Smooth muscle cell of the brain vasculature (primary cell): Measurements from ENCODE around the gene ARL6.
"Not testable (repeated sequence)": the region's sequence is repeated elsewhere in the genome, so short reads cannot be mapped to it uniquely, and the experiment has no call there.

ENCODE experiments used
- DNase-seq: peaks from one replicate; pipeline ENCODE4 v3.0.0-alpha.2; 2012; ENCODE audit warnings: low read depth, low spot score

Gene ARL6

GRCh38 chr3:97821287-97821773, 56.8 kb downstream of the ARL6 start:
- DNase-seq = no peak

GRCh38 chr3:97821774-97822358, 57.3 kb downstream of the ARL6 start, which contains the start of gene CRYBG3:
CRYBG3 (plus strand) TSS chr3:97822011; CDS start chr3:97822207, 196 bp downstream.
- DNase-seq = peak; percentile 44

GRCh38 chr3:97822359-97822775, 57.8 kb downstream of the ARL6 start:
- DNase-seq = no peak

GRCh38 chr3:97823046-97824004, 58.8 kb downstream of the ARL6 start:
- DNase-seq = no peak

- no peak for DNase-seq
Observed at GRCh38 chr3:97825101-97825500, 60.5 kb downstream of the ARL6 start.

- DNase-seq = no peak
Observed at GRCh38 chr3:97827741-97828471, 63.3 kb downstream of the ARL6 start.

GRCh38 chr3:97829198-97829597, 64.6 kb downstream of the ARL6 start:
- no peak for DNase-seq

- no peak for DNase-seq
Observed at GRCh38 chr3:97830638-97831037, 66.1 kb downstream of the ARL6 start.

GRCh38 chr3:97831140-97831539, 66.6 kb downstream of the ARL6 start:
- DNase-seq = no peak

- not testable (repeated sequence) for DNase-seq
Observed at GRCh38 chr3:97833184-97833583, 68.6 kb downstream of the ARL6 start.

GRCh38 chr3:97835761-97836160, 71.2 kb downstream of the ARL6 start:
- DNase-seq = no peak

- DNase-seq = no peak
Observed at GRCh38 chr3:97838393-97838792, 73.8 kb downstream of the ARL6 start.

- DNase-seq = no peak
Observed at GRCh38 chr3:97839944-97840343, 75.4 kb downstream of the ARL6 start.

- no peak for DNase-seq
Observed at GRCh38 chr3:97841304-97841703, 76.7 kb downstream of the ARL6 start.

- DNase-seq = no peak
Observed at GRCh38 chr3:97841956-97842355, 77.4 kb downstream of the ARL6 start.

- no peak for DNase-seq
Observed at GRCh38 chr3:97848779-97849178, 84.2 kb downstream of the ARL6 start.
